NCI-H2029 (cell line): ENCODE results near the gene CAPN5.

Experiments
- DNase-seq: peaks from one replicate; lab custom pipeline; 2025; lab: John Stamatoyannopoulos, UW

Gene CAPN5

GRCh38 chr11:77118971-77119370 lies 52.2 kb downstream of the CAPN5 start:
- DNase-seq: no peak

GRCh38 chr11:77119531-77119936 lies 52.8 kb downstream of the CAPN5 start:
- DNase-seq: no peak

GRCh38 chr11:77120571-77120970 lies 53.8 kb downstream of the CAPN5 start:
- DNase-seq: no peak

- DNase-seq: no peak
Observed at GRCh38 chr11:77121096-77121640, 54.4 kb downstream of the CAPN5 start.

DNA sequence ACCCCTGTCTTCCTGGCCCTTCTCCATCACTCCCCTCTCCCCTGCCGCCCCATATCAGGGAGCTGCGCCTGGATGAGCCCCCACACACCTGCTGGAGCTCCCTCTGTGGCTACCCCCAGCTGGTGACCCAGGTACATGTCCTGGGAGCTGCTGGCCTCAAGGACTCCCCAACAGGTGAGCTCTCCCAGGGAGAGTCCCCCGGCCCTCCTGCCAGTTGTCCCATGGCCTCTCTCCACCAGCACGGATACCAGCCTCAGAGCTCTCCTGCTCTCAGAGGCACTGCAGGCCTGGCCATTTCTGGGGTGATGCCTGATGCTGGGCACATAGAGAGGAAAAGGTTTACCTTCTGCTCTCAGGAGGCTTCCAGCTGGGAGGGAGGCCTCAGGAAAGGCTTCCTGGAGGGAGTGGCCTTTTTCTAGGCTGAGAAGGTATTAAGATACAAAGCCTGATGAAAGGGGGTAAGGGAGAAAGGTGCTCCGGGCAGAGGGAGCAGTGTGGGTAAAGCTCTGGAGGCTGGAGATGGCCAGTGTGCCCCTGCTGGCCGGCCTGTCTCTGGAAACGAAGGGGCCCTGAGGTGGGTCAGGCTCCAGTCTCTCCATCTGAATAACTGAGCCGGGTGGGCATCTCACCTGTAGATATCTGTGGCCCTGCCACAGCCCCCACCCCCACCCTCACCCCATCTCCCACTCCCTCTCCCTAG lies 55.3 kb downstream of the CAPN5 start:
- DNase-seq: no peak

GRCh38 chr11:77122576-77123212 lies 55.9 kb downstream of the CAPN5 start:
- no peak for DNase-seq

- no peak for DNase-seq
Observed at GRCh38 chr11:77123591-77123990, 56.8 kb downstream of the CAPN5 start.

- no peak for DNase-seq
Observed at GRCh38 chr11:77124041-77124440, 57.3 kb downstream of the CAPN5 start.

- no peak for DNase-seq
Observed at GRCh38 chr11:77124488-77124887, 57.7 kb downstream of the CAPN5 start.

DNA sequence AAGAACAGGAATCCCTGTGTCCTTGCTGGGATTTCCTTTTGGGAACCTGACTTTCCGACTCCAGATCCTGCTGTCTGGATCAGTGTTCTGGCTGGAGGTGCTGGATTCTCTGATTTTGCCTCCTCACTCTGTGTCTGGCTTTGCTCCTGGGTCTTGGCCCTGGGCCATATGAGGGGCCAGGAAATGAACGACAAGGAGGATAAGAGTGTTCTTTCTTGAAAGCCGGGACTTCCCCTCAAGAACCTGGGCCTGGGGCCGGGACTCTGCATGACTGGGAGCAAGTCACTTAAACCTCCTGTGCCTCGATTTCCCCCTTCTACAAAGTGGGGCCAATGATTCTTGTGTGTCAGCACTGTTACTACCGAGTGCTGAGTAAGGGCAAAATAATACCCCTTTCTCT lies 58.4 kb downstream of the CAPN5 start:
- no peak for DNase-seq

DNA sequence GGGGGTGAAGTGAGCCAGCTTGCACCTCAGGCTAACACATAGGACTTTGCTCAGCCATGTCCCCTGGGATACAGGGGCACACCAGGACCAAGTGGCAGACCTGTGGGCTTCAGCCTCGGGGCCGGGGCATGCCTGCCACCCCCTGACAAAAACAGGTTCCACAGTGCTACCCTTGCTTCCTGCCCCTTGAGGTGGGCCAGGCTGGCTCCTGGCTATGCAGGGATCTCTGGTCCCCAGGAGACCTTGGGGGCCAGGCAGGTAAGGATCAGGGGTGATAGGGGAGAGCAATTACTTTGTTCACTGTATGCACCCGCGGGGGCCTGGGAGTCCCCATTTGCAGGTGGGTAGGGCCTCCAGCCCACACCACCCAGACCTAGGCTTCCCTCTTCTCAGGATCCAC lies 58.9 kb downstream of the CAPN5 start:
- no peak for DNase-seq

- DNase-seq: no peak
Observed at GRCh38 chr11:77126156-77126775, 59.5 kb downstream of the CAPN5 start.

DNA sequence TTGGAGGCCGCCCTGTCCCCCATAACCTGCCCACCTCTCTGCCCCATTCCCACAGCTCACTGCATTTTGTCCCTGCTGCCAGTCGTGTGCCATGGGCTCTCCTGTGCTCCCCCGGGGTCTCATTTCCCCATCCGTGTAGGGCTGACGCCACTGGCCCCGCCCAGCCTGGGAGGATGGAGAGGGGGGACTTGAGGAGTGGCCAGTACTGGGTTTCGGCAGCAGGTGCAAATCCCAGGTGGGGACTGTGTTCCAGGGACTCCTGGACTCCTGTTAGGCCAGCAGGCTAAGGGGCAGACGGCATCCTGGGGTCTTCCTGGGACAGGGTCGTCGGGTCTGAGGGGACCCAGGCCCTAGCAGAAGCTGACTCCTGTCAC lies 60.1 kb downstream of the CAPN5 start:
- DNase-seq: no peak

DNA sequence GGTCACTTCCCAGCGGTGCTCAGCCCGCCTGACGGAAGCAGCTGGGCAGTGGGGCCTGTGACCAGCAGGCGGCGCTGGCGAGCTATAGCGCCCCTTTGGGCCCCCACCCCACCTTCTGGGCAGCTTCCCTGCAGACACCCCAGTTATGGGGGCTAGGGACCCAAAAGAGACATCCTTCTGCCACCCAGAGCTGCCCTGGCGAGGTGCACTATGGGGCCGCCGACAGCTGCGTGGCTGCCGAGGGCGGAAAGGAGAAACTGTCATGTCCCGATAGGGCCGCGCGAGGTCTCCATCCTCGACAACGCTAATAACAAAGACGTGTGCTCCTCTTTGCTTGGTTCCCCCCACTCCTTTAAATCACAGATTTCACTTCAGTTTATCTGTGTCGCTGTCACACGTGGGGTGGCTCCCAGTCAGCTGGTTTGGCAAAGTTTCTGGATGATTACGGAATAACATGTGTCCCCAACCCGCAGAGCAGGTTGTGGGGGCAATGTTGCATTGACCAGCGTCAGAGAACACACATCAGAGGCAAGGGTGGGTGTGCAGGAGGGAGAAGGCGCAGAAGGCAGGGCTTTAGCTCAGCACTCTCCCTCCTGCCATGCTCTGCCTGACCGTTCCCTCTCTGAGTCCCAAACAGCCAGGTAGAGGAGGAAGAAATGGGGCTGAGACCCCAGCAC lies 60.6 kb downstream of the CAPN5 start:
- no peak for DNase-seq

DNA sequence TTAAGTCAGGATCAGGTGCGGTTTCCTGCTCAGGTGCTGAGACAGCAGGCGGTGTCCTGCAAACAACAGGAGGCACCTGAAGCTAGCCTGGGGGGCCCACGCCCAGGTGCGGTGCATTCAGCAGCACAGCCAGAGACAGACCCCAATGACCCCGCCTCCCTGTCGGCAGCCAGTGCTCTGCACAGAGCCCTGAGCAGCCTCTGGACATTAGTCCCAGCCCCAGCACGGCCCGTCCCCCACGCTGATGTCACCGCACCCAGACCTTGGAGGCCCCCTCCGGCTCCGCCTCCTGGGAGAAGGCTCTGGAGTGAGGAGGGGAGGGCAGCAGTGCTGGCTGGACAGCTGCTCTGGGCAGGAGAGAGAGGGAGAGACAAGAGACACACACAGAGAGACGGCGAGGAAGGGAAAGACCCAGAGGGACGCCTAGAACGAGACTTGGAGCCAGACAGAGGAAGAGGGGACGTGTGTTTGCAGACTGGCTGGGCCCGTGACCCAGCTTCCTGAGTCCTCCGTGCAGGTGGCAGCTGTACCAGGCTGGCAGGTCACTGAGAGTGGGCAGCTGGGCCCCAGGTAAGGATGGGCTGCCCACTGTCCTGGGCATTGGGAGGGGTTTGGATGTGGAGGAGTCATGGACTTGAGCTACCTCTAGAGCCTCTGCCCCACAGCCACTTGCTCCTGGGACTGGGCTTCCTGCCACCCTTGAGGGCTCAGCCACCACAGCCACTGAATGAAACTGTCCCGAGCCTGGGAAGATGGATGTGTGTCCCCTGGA lies 61.3 kb downstream of the CAPN5 start, which contains the start of gene MYO7A:
Gene MYO7A (plus strand): TSS at position 327 of the 772 bp plus-strand sequence. CDS start 2,389 bp downstream, outside the sequence.
- no peak for DNase-seq

DNA sequence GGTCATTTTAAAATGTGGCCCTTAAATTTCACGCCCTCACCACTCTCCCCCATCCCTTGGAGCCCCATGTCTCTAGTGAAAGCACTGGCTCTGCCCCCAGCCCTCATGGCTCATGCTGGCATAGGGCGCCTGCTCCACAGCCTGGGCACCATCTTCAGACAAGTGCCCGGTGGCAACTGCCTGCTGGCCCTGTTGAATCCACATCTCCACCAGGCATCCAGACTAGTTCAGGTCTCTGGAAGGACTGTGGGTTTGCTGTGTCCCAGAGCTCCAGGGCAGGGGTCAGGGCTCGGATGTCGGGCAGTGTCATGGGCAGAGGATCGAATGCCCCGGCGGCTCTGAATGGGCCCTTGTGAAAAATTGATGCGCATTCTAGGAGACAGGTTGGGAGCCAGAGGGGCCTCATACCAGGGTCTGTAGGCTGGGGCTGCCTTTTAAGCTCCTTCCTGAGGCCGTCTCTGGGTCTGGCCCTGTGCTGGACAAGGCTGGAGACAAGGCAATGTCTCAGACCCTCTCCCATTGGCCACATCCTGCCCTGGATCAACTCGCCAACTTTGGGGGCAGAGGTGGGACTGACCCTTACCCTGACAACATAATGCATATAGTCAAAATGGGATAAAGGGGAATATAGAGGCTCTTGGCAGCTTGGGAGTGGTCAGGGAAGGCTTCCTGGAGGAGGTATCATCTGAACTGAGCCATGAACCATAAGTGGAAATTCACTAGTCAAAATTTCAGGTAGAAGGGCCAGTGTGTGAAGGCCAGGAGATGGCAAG lies 62.5 kb downstream of the CAPN5 start:
- DNase-seq: no peak

- no peak for DNase-seq
Observed at GRCh38 chr11:77129842-77130756, 63.3 kb downstream of the CAPN5 start.

DNA sequence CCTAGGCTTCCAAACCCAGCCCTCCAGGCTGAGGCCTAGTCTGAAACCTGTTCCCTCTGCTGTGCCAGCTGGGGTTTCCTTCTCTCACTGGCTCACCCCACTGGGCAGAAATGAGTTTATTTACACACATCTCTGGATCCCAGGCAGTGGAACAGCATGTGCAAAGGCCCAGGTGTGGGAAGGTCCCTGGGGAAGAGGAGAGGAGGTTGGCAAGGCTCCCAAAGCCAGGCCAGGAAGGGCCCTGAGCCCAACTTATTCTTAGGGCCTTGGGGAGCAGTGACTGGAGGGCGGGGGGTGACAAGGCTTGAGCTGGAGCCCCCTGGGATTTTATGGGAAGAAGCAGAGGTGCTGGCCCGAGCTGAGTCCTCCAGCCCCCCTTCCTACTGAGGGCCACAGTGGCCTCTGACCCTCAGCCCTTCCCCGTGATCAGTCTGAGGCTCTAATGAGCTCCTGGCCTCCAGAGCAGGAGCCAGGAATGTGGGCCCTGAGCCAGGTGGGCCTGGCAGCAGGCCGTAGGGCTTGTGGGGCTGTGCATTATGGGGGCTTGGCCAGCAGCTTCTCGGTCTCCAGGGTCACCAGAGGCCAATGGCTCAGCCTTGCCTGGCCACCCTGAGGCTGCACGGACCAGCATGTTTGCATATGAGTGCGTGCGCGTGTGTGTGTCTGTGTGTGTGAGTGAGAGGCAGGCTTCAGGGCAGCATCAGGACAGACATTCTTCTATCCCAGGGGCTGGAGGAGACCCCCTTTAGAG lies 64.2 kb downstream of the CAPN5 start:
- no peak for DNase-seq

DNA sequence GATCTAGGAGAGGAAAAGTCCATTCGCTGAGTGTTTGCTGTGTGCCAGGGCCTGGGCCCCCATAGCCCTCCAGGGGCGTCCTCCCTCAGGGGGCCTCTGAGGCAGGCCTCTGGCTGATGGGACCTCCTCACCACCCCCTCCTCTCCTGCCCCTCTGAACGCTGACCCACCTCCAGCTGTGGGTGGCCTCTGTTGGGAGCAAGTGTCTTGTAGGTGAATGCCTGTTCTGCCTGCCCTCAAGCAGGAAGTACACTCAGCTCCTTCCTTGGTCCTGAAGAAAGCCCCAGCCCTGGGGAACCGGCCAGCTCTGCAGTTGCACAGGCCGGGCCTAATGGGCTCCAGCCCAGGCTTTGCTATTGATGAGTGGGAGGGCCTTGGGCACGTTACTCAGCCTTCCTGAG lies 64.8 kb downstream of the CAPN5 start:
- no peak for DNase-seq
